Stimulated activated effector memory CD8-positive, alpha-beta T cell treated with anti-CD3 and anti-CD28 coated beads, Interleukin-12 subunit alpha, Interleukin-12 subunit beta, amount 100 ng/mL, for 72 hours (primary cell): Measurements from ENCODE around the gene GATA1.

Source experiments
- ATAC-seq: fragments of 150-1000 bp; cut with Tn5 transposase; 2 replicates; pipeline ENCODE4 v1.10.0; 2021
- DNase-seq, 2 donors: peaks; one replicate each; pipeline ENCODE4 v3.0.0; 2021 to 2022; ENCODE audit warnings: low spot score in 2 of 2
- H3K27ac Mint-ChIP-seq: one replicate; pipeline ENCODE4 v1.8.0; 2022; ENCODE audit warnings: mild to moderate bottlenecking, mixed read lengths
- H3K36me3 Mint-ChIP-seq: one replicate; pipeline ENCODE4 v1.8.0; 2022; ENCODE audit warnings: mild to moderate bottlenecking, mixed read lengths
- H3K4me1 Mint-ChIP-seq: one replicate; pipeline ENCODE4 v1.8.0; 2022; ENCODE audit warnings: mixed read lengths
- H3K4me3 Mint-ChIP-seq: one replicate; pipeline ENCODE4 v1.8.0; 2022; ENCODE audit warnings: mild to moderate bottlenecking, mixed read lengths
- H3K9me3 Mint-ChIP-seq: one replicate; pipeline ENCODE4 v1.8.0; 2022; ENCODE audit warnings: mixed read lengths

The GATA1 gene

DNA sequence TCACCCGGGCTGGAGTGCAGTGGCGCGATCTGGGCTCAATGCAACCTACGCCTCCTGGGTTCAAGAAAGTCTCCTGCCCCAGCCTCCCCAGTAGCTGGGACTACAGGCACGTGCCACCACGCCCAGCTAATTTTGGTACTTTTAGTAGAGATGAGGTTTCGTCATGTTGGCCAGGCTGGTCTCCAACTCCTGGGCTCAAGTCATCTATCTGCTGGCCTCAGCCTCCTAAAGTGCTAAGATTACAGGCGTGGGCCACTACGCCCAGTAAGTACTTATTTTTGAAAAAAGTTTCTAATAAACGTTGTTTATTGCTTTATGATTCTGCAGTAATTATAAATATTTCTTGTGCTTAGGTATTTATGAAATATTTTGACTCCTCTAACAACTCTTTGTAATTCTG lies 53.3 kb downstream of the GATA1 start:
- H3K4me3 Mint-ChIP-seq: no peak overlapping the region
- ATAC-seq: no peak

More for the DNA sequence above, 53.3 kb downstream of the GATA1 start:
- DNase-seq: no peak
- H3K9me3 Mint-ChIP-seq: no peaks in the 10 kb centered on the region
- H3K27ac Mint-ChIP-seq: no peak overlapping the region
- H3K36me3 Mint-ChIP-seq: no peaks in the 10 kb centered on the region
- H3K4me1 Mint-ChIP-seq: peaks cover 4% of the 10 kb centered on the region
